PC-3 (cell line): ENCODE results near the gene IL11. TPM values are rescaled to one million over a fixed set of nuclear protein-coding genes. Genes with fewer than 3 reads are reported as not detected.

Source experiments
- ATAC-seq: fragments of 200-7000 bp; cut with Tn5 transposase; 2 replicates; pipeline ENCODE4 v1.9.1; 2020; ENCODE audit warnings: mild to moderate bottlenecking, moderate library complexity
- BruUV-seq: library from RNA; stranded (reverse); fragments of 400-500 nt; replicated peaks from 2 replicates; lab custom pipeline; 2021; lab: Mats Ljungman, UMichigan
- CTCF ChIA-PET: fragments of 300-600 bp; sonication (Branson Sonifier 250); formaldehyde crosslinking; loops from one replicate; lab custom pipeline; 2022; ENCODE audit warnings: antibody characterized with exemption; lab: Charles Lee
- POLR2A ChIA-PET: fragments of 300-600 bp; sonication (Branson Sonifier 250); formaldehyde crosslinking; loops from one replicate; lab custom pipeline; 2022; ENCODE audit warnings: antibody characterized with exemption; ENCODE audit not compliant: unreplicated experiment; lab: Charles Lee
- DNase-seq: peaks from one replicate; pipeline ENCODE4 v3.0.0-alpha.2; 2015
- H2AFZ ChIP-seq: fragments of 300-600 bp; sonication (generic); 2 replicates; pipeline ENCODE4 v1.6.0; 2016; ENCODE audit warnings: antibody characterized with exemption, low read length
- H3F3A ChIP-seq: fragments of 300-600 bp; sonication (generic); one replicate; pipeline ENCODE4 v1.6.0; 2017; ENCODE audit warnings: antibody characterized with exemption, low read length, control low read depth, mild to moderate bottlenecking; ENCODE audit not compliant: unreplicated experiment
- H3K27ac ChIP-seq: fragments of 300-600 bp; sonication (generic); 2 replicates; pipeline ENCODE4 v1.5.1; 2016; ENCODE audit warnings: mild to moderate bottlenecking, low read length
- H3K27me3 ChIP-seq: fragments of 300-600 bp; sonication (generic); 2 replicates; pipeline ENCODE4 v1.6.1; 2016; ENCODE audit warnings: low read length, mixed read lengths
- H3K36me3 ChIP-seq: fragments of 300-600 bp; sonication (generic); 2 replicates; pipeline ENCODE4 v1.6.1; 2016; ENCODE audit warnings: low read depth, mixed run types, low read length, mixed read lengths
- H3K4me1 ChIP-seq: fragments of 300-600 bp; sonication (generic); 2 replicates; pipeline ENCODE4 v1.5.1; 2016; ENCODE audit warnings: low read length; ENCODE audit not compliant: insufficient read depth
- H3K4me2 ChIP-seq: fragments of 300-600 bp; sonication (generic); 2 replicates; pipeline ENCODE4 v1.6.0; 2016; ENCODE audit warnings: low read length
- H3K4me3 ChIP-seq: fragments of 300-600 bp; sonication (generic); 2 replicates; pipeline ENCODE4 v1.5.1; 2016; ENCODE audit warnings: mild to moderate bottlenecking, low read length, mixed read lengths
- H3K79me2 ChIP-seq: fragments of 300-600 bp; sonication (generic); 2 replicates; pipeline ENCODE4 v1.6.1; 2017; ENCODE audit warnings: low read length, mixed read lengths
- H3K9ac ChIP-seq: fragments of 300-600 bp; sonication (generic); 2 replicates; pipeline ENCODE4 v1.6.0; 2016; ENCODE audit warnings: mild to moderate bottlenecking, low read length
- H3K9me2 ChIP-seq: fragments of 300-600 bp; sonication (generic); replicated peaks from 2 replicates; pipeline ENCODE4 v1.6.1; 2016; ENCODE audit warnings: mixed run types, low read length, mixed read lengths
- H3K9me3 ChIP-seq: fragments of 300-600 bp; sonication (generic); 2 replicates; pipeline ENCODE4 v1.6.1; 2016; ENCODE audit warnings: low read length, mixed read lengths
- H4K20me1 ChIP-seq: fragments of 300-600 bp; sonication (generic); 2 replicates; pipeline ENCODE4 v1.6.1; 2016; ENCODE audit warnings: low read length, mixed read lengths
- EZH2 ChIP-seq: fragments of 300-600 bp; sonication (generic); IDR thresholded peaks from one replicate; pipeline ENCODE4 v1.6.1; 2017; ENCODE audit warnings: antibody characterized with exemption, mild to moderate bottlenecking, low read length; ENCODE audit not compliant: unreplicated experiment
- EZH2phosphoT487 ChIP-seq: fragments of 300-600 bp; sonication (generic); IDR thresholded peaks from 2 replicates; pipeline ENCODE4 v1.6.1; 2018; ENCODE audit warnings: mild to moderate bottlenecking, antibody characterized with exemption, low read length, borderline replicate concordance
- intact Hi-C: fragments of 100-400 bp; cut with micrococcal nuclease; formaldehyde crosslinking; loops from 2 replicates; pipeline ENCODE4 v1.9.0; 2023
- total RNA-seq: library from RNA; depleted of rRNA; stranded (reverse); fragments of >200 nt; gene quantifications from 2 replicates; pipeline ENCODE4 v1.2.3, GENCODE V29; 2014
- TF ChIP-seq, protein P1 (sequence below): fragments of 300-600 bp; sonication (generic); conservative IDR thresholded peaks from 2 replicates; pipeline ENCODE4 v1.5.1; 2017; ENCODE audit warnings: antibody characterized with exemption, low read depth, mild to moderate bottlenecking, low read length

IL11 gene
- total RNA-seq, 1 experiment from 2014 or later = 7.5 TPM

DNA sequence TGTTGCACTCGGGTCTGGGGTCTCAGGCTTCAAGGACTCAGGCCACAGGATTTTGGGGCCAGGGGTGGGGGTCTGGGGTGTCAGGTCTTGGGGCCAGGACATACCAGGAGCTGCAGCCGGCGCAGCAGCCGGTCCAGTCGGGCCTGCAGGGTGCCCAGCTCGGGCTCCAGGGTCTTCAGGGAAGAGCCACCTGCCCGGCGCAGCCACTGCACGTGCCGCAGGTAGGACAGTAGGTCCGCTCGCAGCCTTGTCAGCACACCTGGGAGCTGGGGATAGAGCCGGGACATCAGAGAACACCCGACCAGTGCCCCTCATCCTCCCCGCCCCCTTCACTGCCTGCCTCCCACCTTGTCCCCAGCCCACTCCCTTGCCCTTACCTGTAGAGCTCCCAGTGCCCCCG, 2.2 kb downstream of the IL11 start:
- no peaks in the 10 kb centered on the region for H3K27me3 ChIP-seq
- H3K9me2 ChIP-seq = no peaks in the 10 kb centered on the region
- no peak overlapping the region for H2AFZ ChIP-seq
- ATAC-seq (no peak), DNase-seq (no peak)
- peaks cover 29% of the 10 kb centered on the region for H3K4me1 ChIP-seq
- no peaks in the 10 kb centered on the region for H4K20me1 ChIP-seq
- peaks cover 5% of the 10 kb centered on the region for H3F3A ChIP-seq
- no peak overlapping the region for H3K4me3 ChIP-seq
- ChIA-PET POLR2A (no interaction called here), CTCF (no interaction called here)
- TF ChIP-seq EZH2 = no peak
- TF ChIP-seq, protein P1, sequence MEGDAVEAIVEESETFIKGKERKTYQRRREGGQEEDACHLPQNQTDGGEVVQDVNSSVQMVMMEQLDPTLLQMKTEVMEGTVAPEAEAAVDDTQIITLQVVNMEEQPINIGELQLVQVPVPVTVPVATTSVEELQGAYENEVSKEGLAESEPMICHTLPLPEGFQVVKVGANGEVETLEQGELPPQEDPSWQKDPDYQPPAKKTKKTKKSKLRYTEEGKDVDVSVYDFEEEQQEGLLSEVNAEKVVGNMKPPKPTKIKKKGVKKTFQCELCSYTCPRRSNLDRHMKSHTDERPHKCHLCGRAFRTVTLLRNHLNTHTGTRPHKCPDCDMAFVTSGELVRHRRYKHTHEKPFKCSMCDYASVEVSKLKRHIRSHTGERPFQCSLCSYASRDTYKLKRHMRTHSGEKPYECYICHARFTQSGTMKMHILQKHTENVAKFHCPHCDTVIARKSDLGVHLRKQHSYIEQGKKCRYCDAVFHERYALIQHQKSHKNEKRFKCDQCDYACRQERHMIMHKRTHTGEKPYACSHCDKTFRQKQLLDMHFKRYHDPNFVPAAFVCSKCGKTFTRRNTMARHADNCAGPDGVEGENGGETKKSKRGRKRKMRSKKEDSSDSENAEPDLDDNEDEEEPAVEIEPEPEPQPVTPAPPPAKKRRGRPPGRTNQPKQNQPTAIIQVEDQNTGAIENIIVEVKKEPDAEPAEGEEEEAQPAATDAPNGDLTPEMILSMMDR = no peak
- no peak for TF ChIP-seq EZH2phosphoT487
- H3K4me2 ChIP-seq = no peak overlapping the region
- no TSS peak for BruUV-seq
- H3K36me3 ChIP-seq = no peaks in the 10 kb centered on the region
- intact Hi-C loops = no loop called here
- no peak overlapping the region for H3K9ac ChIP-seq
- no peaks in the 10 kb centered on the region for H3K9me3 ChIP-seq
- no peaks in the 10 kb centered on the region for H3K79me2 ChIP-seq
- no peak overlapping the region for H3K27ac ChIP-seq

DNA sequence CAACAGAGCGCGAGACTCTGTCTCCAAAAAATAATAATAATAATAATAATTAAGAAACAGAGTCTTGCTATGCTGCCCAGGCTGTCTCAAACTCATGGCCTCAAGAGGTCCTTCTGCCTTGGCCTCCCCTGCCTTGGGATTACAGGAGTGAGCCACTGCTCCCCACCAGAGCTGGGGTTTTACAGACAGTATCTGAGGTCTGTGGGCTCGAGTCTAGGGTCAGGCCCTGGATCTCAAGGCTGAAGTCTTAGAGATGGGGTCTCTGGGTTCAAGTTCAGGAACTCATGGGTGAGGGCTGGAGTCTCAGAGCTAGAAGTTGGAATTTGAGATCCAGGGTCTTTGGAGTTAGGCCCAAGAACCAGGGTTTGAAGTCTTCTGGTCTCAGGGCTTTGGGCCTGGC, 3.5 kb downstream of the IL11 start:
- H3K27me3 ChIP-seq = no peaks in the 10 kb centered on the region
- H3F3A ChIP-seq = peaks cover 5% of the 10 kb centered on the region
- H3K4me1 ChIP-seq = peaks cover 19% of the 10 kb centered on the region
- H3K4me3 ChIP-seq = no peak overlapping the region
- no peaks in the 10 kb centered on the region for H3K79me2 ChIP-seq
- no peaks in the 10 kb centered on the region for H3K9me3 ChIP-seq
- H3K36me3 ChIP-seq = no peaks in the 10 kb centered on the region
- no peaks in the 10 kb centered on the region for H4K20me1 ChIP-seq
- ATAC-seq (no peak), DNase-seq (no peak)
- no peak overlapping the region for H2AFZ ChIP-seq
- H3K4me2 ChIP-seq = no peak overlapping the region
- ChIA-PET CTCF (no interaction called here), POLR2A (no interaction called here)
- intact Hi-C loops = no loop called here
- H3K9me2 ChIP-seq = no peaks in the 10 kb centered on the region
- no TSS peak for BruUV-seq
- H3K9ac ChIP-seq = no peak overlapping the region
- TF ChIP-seq, protein P1 = no peak
- TF ChIP-seq EZH2 = no peak
- TF ChIP-seq EZH2phosphoT487 = no peak
- H3K27ac ChIP-seq = no peak overlapping the region

DNA sequence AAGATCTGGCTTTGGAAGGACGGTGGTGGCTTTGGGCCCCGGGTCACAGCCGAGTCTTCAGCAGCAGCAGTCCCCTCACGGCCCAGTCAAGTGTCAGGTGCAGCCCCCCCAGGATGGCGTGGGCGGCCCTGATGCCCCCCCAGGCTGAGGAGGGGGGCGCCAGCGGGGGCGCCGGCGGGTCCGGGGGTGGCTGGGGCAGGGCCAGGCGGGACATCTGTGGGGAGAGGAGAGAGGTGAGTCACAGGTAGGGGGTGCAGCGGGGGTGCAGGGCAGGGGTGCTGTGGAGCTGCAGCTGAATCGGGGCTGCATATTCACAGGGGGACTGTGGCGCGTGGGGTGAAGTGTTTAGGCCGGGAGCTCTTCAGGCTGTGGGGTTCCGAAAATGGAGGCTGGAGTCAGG, 4.3 kb downstream of the IL11 start:
- Histone ChIP-seq H4K20me1 (no peaks in the 10 kb centered on the region), H3K27me3 (no peaks in the 10 kb centered on the region), H3K9me3 (no peaks in the 10 kb centered on the region), H3K27ac (no peak overlapping the region), H3K9ac (no peak overlapping the region), H3K4me2 (no peak overlapping the region), H3K4me1 (peaks cover 17% of the 10 kb centered on the region), H3F3A (peaks cover 5% of the 10 kb centered on the region), H3K4me3 (no peak overlapping the region), H3K9me2 (no peaks in the 10 kb centered on the region), H3K36me3 (no peaks in the 10 kb centered on the region), H3K79me2 (no peaks in the 10 kb centered on the region), H2AFZ (no peak overlapping the region)
- TF ChIP-seq EZH2 (no peak), EZH2phosphoT487 (no peak)
- TF ChIP-seq, protein P1 = no peak
- intact Hi-C loops = no loop called here
- ChIA-PET CTCF (no interaction called here), POLR2A (interaction anchor here (0.6 kb wide), 1 partner anchor 78 kb away, joined by 7 read pairs; no protein-coding TSS in a partner anchor)
- BruUV-seq = no TSS peak
- DNase-seq (no peak), ATAC-seq (no peak)
